Stimulated activated CD4-positive, alpha-beta T cell treated with anti-CD3 and anti-CD28 coated beads, Interleukin-15, amount 100 ng/mL, for 1 hour (primary cell): ENCODE results near the gene SLC7A5.
"Not testable (repeated sequence)": the region's sequence is repeated elsewhere in the genome, so short reads cannot be mapped to it uniquely, and the experiment has no call there.

Experiments used
- DNase-seq, 2 donors: peaks; one replicate each; pipeline ENCODE4 v3.0.0-alpha.2; 2020; ENCODE audit warnings: low read depth in 1 of 2, low spot score in 1 of 2

The SLC7A5 gene

DNA sequence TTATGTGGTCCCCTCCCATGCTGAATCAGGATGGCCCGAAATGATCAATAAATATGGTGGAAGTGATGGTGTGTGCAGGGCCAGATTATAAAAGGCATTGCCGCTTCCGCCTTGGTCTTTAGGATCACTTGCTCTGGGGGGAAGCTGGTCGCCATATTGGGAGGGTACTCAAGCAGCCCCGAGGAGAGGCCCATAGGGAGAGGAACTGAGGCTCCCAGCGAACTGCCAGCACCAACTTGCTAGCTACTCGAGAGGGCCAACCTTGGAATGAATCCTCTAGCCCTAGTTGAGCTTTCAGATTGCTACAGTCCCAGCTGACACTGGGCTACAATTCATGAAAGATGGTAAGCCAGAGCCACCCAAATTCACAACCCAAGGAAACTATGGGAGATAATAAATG lies 19.0 kb upstream of the SLC7A5 start:
- not testable (repeated sequence) for DNase-seq

DNA sequence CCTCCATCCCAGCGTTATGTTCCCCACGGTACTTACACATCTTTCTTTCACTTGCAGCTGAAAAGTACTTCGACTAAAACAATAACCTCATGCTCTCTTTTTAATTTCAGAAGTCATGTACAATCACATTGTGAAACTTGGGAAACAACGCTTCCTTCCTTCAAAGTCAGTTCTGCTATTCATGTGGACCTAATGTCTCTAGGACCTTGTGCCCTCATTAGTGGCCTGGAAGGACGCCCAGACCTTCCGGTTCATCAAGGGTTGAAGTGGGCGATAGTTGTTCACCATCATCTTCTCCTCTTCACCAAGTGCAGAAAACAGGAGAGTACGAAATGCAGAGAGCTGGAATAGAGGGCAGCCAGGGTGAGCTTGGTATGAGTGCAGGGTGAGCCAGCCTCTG lies 18.6 kb upstream of the SLC7A5 start:
- not testable (repeated sequence) for DNase-seq

DNA sequence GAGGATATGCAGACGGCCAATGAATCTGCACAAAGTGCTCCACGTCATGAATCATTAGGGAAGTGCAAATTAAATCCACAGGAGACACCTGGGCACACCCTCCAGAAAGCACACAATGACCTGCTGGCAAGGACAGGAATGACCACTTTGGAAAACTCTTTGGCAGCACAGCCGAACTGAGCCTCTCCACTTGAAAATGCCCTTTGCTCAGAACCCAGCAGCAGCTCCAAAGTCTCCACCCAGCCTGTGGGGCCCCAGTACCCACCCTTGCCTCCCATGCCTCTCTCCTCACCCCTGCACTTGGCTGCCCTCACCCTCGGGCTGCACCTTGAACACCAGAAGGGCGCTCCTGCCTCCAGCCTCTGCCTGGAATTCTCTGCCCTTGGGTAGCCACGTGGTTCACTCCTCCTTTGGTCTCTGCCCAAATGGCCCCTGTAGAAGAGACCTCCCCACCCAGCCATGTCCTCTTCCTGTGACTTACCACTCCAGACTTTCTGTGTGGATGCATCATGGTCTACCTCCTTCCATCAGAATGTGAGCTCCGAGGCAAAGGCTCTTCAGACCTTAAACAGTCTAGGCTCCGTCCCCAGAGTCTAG lies 16.2 kb upstream of the SLC7A5 start:
- not testable (repeated sequence) for DNase-seq

DNA sequence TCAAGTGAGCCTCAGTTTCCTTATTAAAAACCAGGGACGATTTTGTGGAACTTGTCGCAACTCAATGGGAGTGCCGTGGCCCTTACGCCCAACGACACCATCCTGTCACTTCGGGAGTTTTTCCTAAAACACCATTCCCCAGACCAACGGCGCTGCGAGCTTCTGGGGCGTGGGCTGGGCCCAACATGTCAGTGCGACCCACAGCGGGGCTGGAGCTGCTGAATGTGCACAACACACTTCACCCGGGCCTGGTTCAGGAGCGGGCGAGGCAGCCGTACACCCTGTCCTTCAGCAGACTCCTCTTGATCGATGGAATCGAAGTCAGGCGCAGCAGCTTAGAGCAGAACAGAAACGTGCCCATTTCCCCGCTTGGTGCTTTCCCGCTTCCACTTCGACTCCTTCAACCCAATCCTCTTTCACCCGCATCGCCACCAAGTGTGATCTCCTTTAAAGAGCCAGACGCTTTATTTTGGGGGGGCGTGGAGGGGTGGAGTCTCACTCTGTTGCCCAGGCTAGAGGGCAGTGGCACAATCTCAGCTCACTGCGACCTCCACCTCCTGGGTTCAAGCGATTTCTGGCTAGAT lies 13.2 kb upstream of the SLC7A5 start:
- DNase-seq = no peak

- no peak for DNase-seq
These were observed 12.3 kb upstream of the SLC7A5 start for GRCh38 chr16:87881324-87882200.

DNA sequence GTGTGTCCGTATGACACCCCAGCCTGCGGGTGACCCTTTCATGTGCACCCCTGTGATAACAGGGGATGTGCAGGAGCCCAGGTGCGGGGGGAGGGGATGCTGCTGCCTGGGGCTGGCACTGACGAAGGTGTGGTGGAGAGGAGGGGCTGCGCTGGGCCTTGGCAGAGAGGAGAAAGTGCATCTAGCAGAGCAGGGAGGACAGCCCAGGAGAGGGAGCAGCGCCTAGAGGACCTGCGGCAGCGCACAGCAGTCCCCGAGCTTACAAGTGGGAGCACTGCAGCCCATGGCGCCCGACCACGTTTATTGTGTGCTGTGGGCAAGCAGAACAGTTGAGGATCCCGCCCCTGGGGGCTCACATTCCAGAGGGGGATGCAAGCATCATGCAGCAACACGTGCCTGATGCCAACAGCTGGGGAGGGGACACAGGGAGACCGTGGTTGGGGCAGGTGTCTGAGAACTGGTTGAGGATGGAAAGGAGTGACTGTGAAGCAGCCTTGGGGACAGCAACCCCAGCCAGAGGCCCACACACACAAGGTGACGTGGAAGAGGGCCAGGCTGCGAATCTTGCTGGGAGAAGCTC lies 10.9 kb upstream of the SLC7A5 start:
- no peak for DNase-seq

- DNase-seq = not testable (repeated sequence)
These were observed 10.2 kb upstream of the SLC7A5 start for GRCh38 chr16:87879411-87880013.

GRCh38 chr16:87878704-87879103 lies 9.4 kb upstream of the SLC7A5 start:
- no peak for DNase-seq

- no peak for DNase-seq
These were observed 8.7 kb upstream of the SLC7A5 start for GRCh38 chr16:87877942-87878507.

DNA sequence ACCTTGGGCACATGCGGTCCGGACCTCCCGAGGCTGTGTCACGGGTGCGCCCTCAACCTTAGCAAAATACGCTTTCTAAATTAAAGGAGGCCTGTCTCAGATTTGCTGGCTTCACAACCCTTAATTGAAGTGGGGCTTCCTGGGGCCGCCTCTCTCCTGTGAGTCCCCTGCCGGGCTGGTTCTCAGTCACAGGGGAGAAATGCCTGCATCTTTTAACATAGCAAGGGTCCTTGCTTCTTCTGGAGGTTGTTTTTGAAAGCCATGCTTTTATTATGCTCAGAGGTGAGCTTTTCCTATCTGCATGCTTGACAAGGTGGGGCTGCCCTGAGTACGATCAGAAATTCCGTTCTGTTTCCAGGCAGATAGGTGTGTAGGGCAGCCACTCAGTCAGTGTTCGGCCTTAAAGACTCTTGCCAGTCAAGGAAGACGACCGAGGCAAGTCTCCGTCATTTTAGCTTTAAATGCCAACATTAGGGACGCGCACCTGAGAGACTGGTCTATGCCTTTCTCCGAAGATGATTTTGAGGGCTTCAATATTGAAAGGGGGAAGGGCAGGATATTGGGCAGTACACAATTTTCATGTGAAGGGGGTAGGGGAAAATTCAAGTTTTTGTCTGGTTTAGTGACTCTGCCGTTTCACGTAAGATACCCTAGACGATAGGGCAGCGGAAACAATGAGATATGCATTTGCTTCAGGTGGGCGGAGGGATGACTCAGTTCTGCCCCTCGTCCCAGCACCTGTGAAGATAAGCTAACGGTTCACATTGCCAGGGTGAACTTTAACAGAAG lies 5.5 kb upstream of the SLC7A5 start:
- DNase-seq = peak; percentile 31 to 66

GRCh38 chr16:87870418-87871291 lies 1.3 kb upstream of the SLC7A5 start:
- not testable (repeated sequence) for DNase-seq

- not testable (repeated sequence) for DNase-seq
These were observed 641 bp upstream of the SLC7A5 start for GRCh38 chr16:87869879-87870417.

DNA sequence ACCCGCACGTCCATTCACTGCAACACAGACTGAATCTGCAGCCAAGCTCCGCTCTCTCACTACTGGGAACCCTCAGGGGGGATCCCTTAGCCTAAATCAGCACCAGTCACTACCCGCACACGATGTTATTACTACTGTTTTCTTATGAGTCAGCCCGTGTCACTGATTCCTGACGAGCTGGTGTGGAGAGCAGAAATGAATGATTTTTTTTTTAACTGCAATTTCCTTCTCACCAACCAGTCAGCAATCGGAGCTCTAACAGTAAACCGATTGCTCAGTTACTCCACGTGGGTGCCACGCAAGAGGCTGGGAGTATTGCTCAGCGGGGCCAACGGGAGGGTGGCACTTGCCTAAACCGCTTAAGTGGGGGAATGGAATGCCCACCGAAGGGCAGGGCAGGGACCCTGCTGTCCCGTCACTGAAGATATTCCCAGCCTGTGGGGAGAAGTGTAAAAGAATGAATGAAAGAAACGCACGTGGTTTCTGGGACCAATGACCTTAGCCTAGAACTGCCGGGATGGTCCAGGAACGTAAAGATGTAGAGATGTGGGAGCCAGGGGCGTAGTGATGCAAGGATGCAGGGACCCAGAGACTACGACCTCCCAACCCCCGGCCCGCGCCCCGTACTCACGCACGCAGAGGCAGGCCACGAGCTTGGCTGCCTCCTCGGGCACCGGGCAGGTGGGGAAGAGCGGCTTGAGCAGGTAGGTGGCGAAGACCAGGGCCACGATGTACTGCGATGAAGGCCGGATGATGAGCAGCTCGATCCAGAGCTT lies 865 bp downstream of the SLC7A5 start:
- DNase-seq = peak; percentile 36 to 52

GRCh38 chr16:87865902-87866555 lies 3.3 kb downstream of the SLC7A5 start:
- peak in 1 of 2 donors; percentile 34 for DNase-seq

DNA sequence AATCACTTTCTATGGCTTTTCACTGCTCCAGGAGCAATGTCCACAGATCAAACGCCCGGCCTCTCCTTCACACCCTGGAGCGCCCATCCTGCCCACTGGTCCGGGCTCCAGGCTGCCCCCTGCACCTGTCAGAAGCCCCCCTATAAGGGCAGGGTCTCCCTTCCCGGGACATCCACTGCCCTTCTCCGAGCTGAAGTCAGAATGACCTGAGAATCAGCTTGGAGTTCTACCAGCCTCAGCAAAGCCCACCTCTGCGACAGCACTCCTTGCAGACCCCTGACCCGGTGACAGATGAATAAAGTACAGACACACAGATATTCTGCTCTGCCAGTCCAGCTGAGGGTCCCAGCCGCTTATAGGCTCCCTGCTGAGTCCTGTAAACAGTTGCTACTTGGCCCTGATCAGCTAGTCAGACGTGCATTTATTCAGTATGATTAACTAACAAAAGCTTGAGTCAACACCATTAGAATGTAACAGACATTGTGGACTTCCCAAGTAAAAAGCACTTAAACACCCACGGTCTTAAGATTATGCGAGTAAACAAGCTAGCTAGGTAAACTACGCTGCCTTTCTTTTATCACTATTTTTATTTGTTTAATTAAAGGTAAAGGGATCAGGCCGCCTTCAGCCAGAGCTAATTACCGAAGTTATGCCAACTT lies 4.8 kb downstream of the SLC7A5 start:
- no peak for DNase-seq

- DNase-seq = not testable (repeated sequence)
These were observed 6.0 kb downstream of the SLC7A5 start for GRCh38 chr16:87863327-87863635.

DNA sequence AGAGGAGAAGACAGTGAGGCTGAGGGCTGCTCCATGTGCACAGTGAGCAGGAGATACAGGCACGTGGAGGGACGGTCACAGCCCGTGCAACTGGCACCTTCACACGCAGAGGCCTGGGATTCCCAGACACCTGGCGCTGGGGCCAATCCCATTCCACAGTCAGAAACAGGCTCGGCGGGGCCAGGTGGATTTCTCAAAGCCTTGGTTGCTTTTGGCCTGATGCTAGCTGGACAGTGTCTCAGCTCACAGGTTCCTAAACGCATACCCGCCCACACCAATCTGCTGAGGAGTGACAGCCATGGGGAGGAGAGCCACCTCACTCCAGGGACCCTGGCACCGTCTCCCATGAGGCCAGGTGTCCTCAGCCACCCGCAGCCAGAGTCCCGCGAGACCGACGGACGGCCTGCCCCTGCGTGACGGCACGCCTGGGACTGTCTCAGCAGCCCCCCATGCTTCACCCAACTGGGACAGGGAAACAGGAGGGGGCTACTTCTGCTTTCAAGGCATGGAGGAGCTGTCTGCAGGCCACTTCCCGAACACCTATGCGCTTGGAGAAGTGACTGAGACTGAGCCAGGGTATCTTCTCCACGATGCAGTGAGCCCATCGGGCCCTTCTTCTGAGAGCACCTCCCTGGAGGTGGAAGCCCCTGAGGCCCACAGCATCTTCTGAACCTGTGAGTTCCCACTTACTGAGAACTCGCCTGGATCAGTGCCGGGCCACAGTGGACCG lies 6.5 kb downstream of the SLC7A5 start:
- not testable (repeated sequence) for DNase-seq
